ENCODE data around the gene PPARGC1A.

PPARGC1A gene

GRCh38 chr4:23932186-23932585 is 42.3 kb upstream of the PPARGC1A start:
- no peak overlapping the region for H3K4me3 ChIP-seq (ENCODE audit: low read depth, low read length)
- TF ChIP-seq CTCF (IDR thresholded peaks at IDR 0.05; ENCODE audit: insufficient read depth, low read depth, low read length, missing control alignments), result no peak
- DNase-seq (ENCODE audit: low read depth), result no peak

DNA sequence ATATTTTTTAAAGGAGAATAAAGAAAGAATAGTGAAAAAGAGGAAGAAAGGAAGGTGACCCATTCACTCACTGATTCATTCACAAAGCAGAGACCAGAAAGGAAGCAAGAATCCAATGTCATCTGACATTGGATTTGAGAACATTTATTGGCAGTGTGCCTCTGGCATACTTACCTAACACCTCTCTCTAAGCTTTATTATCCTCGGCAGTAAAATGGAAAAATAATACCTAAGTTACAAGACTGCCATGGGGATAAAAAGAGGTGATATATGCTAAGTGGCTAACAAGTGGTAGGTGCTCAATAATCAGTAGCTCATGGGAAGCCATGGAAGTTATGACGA is 41.6 kb upstream of the PPARGC1A start:
- H3K4me3 ChIP-seq (ENCODE audit: low read depth, low read length), result no peak overlapping the region
- DNase-seq (ENCODE audit: low read depth), result no peak
- no peak for TF ChIP-seq CTCF (IDR thresholded peaks at IDR 0.05; ENCODE audit: insufficient read depth, low read depth, low read length, missing control alignments)

GRCh38 chr4:23930750-23931488 is 41.1 kb upstream of the PPARGC1A start:
- no peak overlapping the region for H3K4me3 ChIP-seq (ENCODE audit: low read depth, low read length)
- no peak for DNase-seq (ENCODE audit: low read depth)
- no peak for TF ChIP-seq CTCF (IDR thresholded peaks at IDR 0.05; ENCODE audit: insufficient read depth, low read depth, low read length, missing control alignments)

DNA sequence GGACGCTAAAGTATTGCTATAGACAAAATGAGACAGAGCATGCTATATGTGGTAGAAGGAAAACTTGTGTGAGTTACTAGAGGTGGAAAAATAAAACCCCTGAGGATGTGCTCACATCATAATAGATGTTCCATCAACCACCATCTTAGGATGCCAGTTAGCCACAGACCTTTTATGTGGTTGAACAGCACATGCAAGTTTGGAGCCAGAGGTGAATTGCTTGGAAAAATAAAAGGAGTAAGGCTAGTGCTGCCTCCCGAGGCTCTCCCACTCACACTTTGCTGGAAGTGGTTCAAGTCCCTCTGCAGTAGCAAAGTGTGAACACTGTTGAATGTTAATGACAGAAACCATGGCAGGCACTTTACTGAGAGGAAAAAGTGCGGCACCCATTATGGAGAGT is 39.4 kb upstream of the PPARGC1A start:
- DNase-seq (ENCODE audit: low read depth), result no peak
- no peak for TF ChIP-seq CTCF (IDR thresholded peaks at IDR 0.05; ENCODE audit: insufficient read depth, low read depth, low read length, missing control alignments)
- no peak overlapping the region for H3K4me3 ChIP-seq (ENCODE audit: low read depth, low read length)

DNA sequence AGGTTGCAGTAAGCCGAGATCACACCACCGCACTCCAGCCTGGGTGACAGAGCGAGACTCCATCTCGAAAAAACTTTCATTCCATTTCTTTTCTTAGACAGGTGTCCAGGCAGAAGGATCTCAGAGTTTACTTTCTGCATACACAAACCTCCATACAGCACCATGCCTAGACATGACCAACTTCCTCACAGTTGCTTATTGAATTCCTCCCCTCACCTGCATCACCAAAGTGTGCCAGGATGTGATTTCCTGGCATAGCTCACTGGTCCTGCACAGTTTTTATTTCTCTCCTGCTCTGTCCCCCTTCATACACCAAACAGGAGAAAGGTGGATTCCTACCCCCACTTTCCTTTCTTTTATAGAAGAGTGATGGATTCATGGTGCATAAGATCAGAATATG is 34.7 kb upstream of the PPARGC1A start:
- TF ChIP-seq CTCF (IDR thresholded peaks at IDR 0.05; ENCODE audit: insufficient read depth, low read depth, low read length, missing control alignments), result no peak
- no peak overlapping the region for H3K4me3 ChIP-seq (ENCODE audit: low read depth, low read length)
- DNase-seq (ENCODE audit: low read depth), result no peak

DNA sequence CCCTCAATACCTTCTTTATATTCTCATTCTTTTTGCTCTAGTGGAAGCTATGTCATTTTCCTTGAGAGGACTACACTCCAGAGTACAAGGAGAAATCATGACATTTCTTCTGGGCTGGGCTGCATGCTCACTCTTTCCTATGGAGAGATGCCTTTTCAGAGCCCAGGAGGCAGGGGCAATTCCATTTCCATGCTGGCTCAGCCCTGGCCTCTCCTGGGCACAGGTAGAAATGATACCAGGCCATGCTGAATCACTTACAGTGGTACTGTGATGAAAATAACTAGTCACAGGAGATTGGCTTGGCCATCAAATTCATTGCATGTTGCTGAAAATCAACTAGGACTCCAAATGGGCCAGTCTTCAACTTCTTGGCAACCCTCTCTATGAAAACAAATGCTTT is 34.0 kb upstream of the PPARGC1A start:
- no peak for DNase-seq (ENCODE audit: low read depth)

More for the DNA sequence above, 34.0 kb upstream of the PPARGC1A start:
- TF ChIP-seq CTCF (IDR thresholded peaks at IDR 0.05; ENCODE audit: insufficient read depth, low read depth, low read length, missing control alignments), result no peak
- H3K4me3 ChIP-seq (ENCODE audit: low read depth, low read length), result no peak overlapping the region

All from GM12865 (cell line).